OCI-LY1 (cell line): ENCODE data around the gene ZDHHC14.

Experiments used
- H2AFZ ChIP-seq: fragments of 200-600 bp; sonication (generic), shearing (Covaris generic); 2 replicates; pipeline ENCODE4 v1.6.0; 2014; ENCODE audit warnings: antibody characterized with exemption, mild to moderate bottlenecking, low read length
- H3F3A ChIP-seq: fragments of 200-600 bp; sonication (generic), shearing (Covaris generic); 2 replicates; pipeline ENCODE4 v1.6.0; 2014; ENCODE audit warnings: mild to moderate bottlenecking, antibody characterized with exemption, low read length, moderate library complexity; ENCODE audit not compliant: insufficient read depth
- H3K27ac ChIP-seq: fragments of 200-600 bp; sonication (generic); 2 replicates; pipeline ENCODE4 v1.5.1; 2014; ENCODE audit warnings: low read length, mixed run types, mild to moderate bottlenecking, low read depth; ENCODE audit not compliant: poor library complexity, severe bottlenecking
- H3K27me3 ChIP-seq: fragments of 200-600 bp; sonication (generic); 2 replicates; pipeline ENCODE4 v1.6.0; 2014; ENCODE audit warnings: antibody characterized with exemption, mild to moderate bottlenecking, low read length, moderate library complexity; ENCODE audit not compliant: insufficient read depth
- H3K36me3 ChIP-seq: fragments of 200-600 bp; sonication (generic); 2 replicates; pipeline ENCODE4 v1.6.1; 2014; ENCODE audit warnings: mild to moderate bottlenecking, antibody characterized with exemption, low read length, moderate library complexity, mixed read lengths; ENCODE audit not compliant: insufficient read depth
- H3K4me1 ChIP-seq: fragments of 200-600 bp; sonication (generic); 2 replicates; pipeline ENCODE4 v1.5.1; 2014; ENCODE audit warnings: mild to moderate bottlenecking, low read length, moderate library complexity; ENCODE audit not compliant: insufficient read depth, severe bottlenecking
- H3K4me2 ChIP-seq: fragments of 200-600 bp; sonication (generic), shearing (Covaris generic); 2 replicates; pipeline ENCODE4 v1.6.1; 2014; ENCODE audit warnings: low read length
- H3K4me3 ChIP-seq: fragments of 200-600 bp; sonication (generic); 2 replicates; pipeline ENCODE4 v1.5.1; 2014; ENCODE audit warnings: low read length, low read depth, mild to moderate bottlenecking, mixed read lengths; ENCODE audit not compliant: poor library complexity, severe bottlenecking
- H3K79me2 ChIP-seq: fragments of 200-600 bp; shearing (Covaris generic); 2 replicates; pipeline ENCODE4 v1.6.1; 2016; ENCODE audit warnings: mixed run types, low read length, mixed read lengths; ENCODE audit not compliant: insufficient read depth
- H3K9ac ChIP-seq: fragments of 200-600 bp; sonication (generic), shearing (Covaris generic); 2 replicates; pipeline ENCODE4 v1.6.1; 2014; ENCODE audit warnings: mild to moderate bottlenecking, low read length, mixed read lengths
- H3K9me2 ChIP-seq: fragments of 200-600 bp; sonication (generic), shearing (Covaris generic); 2 replicates; pipeline ENCODE4 v1.6.1; 2014; ENCODE audit warnings: low read depth, mild to moderate bottlenecking, low read length, mixed read lengths
- H3K9me3 ChIP-seq: fragments of 200-600 bp; shearing (Covaris generic); 2 replicates; pipeline ENCODE4 v1.6.1; 2014; ENCODE audit warnings: low read length, mixed read lengths
- H4K20me1 ChIP-seq: fragments of 200-600 bp; sonication (generic), shearing (Covaris generic); 2 replicates; pipeline ENCODE4 v1.6.0; 2016; ENCODE audit warnings: mild to moderate bottlenecking, low read length; ENCODE audit not compliant: insufficient read depth
- EZH2 ChIP-seq: fragments of 200-600 bp; sonication (generic), shearing (Covaris generic); IDR thresholded peaks from 2 replicates; pipeline ENCODE4 v1.8.0; 2017; ENCODE audit warnings: borderline replicate concordance, mixed run types, mild to moderate bottlenecking, antibody characterized with exemption, low read length, moderate library complexity, mixed read lengths
- TF ChIP-seq, protein P1 (sequence below): fragments of 200-600 bp; sonication (generic), shearing (Covaris generic); IDR thresholded peaks from 2 replicates; pipeline ENCODE4 v1.5.1; 2017; ENCODE audit warnings: mild to moderate bottlenecking, antibody characterized with exemption, low read length, moderate library complexity, mixed read lengths

ZDHHC14 gene

DNA sequence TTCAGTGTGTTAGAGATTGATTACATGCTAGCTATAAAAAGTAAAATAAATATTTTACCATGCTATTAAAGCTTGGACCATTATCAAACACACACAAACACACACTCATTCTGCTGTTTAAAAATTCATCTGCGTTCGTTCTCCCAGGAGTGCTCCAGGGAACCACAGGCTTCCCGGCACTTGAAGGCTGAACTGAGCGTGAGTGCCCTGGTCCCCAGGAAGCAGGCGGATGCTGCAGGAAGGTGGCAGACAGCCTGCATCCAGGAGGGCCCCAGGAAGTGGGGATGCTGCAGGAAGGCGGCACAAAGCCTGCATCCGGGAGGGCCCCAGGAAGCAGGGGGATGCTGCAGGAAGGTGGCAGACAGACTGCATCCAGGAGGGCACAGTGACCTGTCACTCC is 294.8 kb downstream of the ZDHHC14 start:
- Histone ChIP-seq H3K9me3 (no peaks in the 10 kb centered on the region), H3K4me1 (no peaks in the 10 kb centered on the region), H3K79me2 (no peaks in the 10 kb centered on the region), H3K4me2 (no peak overlapping the region), H2AFZ (no peak overlapping the region), H3K27me3 (peaks cover 15% of the 10 kb centered on the region; the same call in 1 of the 2 replicates), H4K20me1 (no peaks in the 10 kb centered on the region), H3K27ac (no peak overlapping the region), H3K36me3 (no peaks in the 10 kb centered on the region), H3K9me2 (no peaks in the 10 kb centered on the region), H3F3A (no peaks in the 10 kb centered on the region), H3K4me3 (no peak overlapping the region), H3K9ac (no peak overlapping the region)
- TF ChIP-seq, protein P1, sequence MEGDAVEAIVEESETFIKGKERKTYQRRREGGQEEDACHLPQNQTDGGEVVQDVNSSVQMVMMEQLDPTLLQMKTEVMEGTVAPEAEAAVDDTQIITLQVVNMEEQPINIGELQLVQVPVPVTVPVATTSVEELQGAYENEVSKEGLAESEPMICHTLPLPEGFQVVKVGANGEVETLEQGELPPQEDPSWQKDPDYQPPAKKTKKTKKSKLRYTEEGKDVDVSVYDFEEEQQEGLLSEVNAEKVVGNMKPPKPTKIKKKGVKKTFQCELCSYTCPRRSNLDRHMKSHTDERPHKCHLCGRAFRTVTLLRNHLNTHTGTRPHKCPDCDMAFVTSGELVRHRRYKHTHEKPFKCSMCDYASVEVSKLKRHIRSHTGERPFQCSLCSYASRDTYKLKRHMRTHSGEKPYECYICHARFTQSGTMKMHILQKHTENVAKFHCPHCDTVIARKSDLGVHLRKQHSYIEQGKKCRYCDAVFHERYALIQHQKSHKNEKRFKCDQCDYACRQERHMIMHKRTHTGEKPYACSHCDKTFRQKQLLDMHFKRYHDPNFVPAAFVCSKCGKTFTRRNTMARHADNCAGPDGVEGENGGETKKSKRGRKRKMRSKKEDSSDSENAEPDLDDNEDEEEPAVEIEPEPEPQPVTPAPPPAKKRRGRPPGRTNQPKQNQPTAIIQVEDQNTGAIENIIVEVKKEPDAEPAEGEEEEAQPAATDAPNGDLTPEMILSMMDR: no peak

DNA sequence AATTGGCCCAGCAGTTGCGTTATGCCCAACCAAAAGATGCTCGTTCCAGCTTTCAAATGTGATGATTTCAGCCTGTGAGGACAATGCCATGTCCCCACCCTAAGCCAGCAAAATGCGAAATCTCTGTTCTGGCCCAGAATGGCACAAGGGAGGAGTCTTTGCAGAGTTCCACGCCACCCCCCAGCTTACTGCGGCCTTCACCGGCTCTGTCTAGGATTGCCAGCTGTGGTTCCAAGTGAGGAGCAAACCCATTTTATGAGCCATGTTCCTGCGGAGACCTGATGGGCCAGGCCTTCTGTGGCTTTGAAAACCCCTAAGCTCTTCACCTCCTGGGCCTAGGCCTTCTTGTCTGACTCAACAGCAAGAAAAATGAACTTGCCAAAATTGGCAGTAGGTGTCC is 295.3 kb downstream of the ZDHHC14 start:
- Histone ChIP-seq H3K9me3 (no peaks in the 10 kb centered on the region), H3F3A (no peaks in the 10 kb centered on the region), H3K4me2 (no peak overlapping the region), H3K4me3 (no peak overlapping the region), H4K20me1 (no peaks in the 10 kb centered on the region), H3K27me3 (peaks cover 15% of the 10 kb centered on the region; the same call in 1 of the 2 replicates), H3K27ac (no peak overlapping the region), H3K9me2 (no peaks in the 10 kb centered on the region), H3K4me1 (no peaks in the 10 kb centered on the region), H2AFZ (no peak overlapping the region), H3K79me2 (no peaks in the 10 kb centered on the region), H3K36me3 (no peaks in the 10 kb centered on the region), H3K9ac (no peak overlapping the region)
- no peak for TF ChIP-seq EZH2
- TF ChIP-seq, protein P1: no peak

DNA sequence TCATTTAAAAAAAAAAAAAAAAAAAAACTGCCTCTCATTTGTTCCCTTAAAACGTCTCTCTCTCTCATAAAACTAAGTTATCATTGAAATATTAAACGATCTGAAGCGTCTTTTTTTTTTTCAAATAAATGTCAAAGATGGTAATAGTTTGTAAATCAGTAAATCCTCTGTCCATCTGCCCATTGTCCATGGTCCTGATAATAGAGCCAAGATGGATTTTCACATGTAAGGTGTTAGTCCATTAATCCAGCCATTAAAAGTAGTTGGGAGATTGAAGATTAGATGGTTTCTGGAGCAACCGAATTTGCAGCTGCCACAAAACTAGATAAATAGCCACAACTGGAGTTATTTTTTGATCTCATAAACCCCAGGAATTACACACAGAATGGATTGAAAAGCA is 296.2 kb downstream of the ZDHHC14 start:
- Histone ChIP-seq H3K4me2 (no peak overlapping the region), H3K9me2 (no peaks in the 10 kb centered on the region), H3K9me3 (no peaks in the 10 kb centered on the region), H3K4me1 (no peaks in the 10 kb centered on the region), H3F3A (no peaks in the 10 kb centered on the region), H3K36me3 (no peaks in the 10 kb centered on the region), H3K27me3 (peaks cover 10% of the 10 kb centered on the region; the same call in 1 of the 2 replicates), H3K9ac (no peak overlapping the region), H4K20me1 (no peaks in the 10 kb centered on the region), H3K79me2 (no peaks in the 10 kb centered on the region), H2AFZ (no peak overlapping the region), H3K4me3 (no peak overlapping the region), H3K27ac (no peak overlapping the region)
- TF ChIP-seq EZH2: no peak
- TF ChIP-seq, protein P1: no peak
